GM21737 (cell line): Measurements from ENCODE around the gene GNAO1.

Experiments
- ATAC-seq: cut with Tn5 transposase; IDR thresholded peaks from one replicate; pipeline ENCODE4 v1.9.1; 2021; ENCODE audit warnings: mild to moderate bottlenecking, moderate library complexity; ENCODE audit not compliant: unreplicated experiment

The GNAO1 gene

GRCh38 chr16:56282451-56282850 lies 91.2 kb downstream of the GNAO1 start:
- no peak for ATAC-seq

- ATAC-seq = no peak
Observed at GRCh38 chr16:56284521-56284920, 93.2 kb downstream of the GNAO1 start.

- ATAC-seq = no peak
Observed at GRCh38 chr16:56286809-56287208, 95.5 kb downstream of the GNAO1 start.

GRCh38 chr16:56288019-56288418 lies 96.7 kb downstream of the GNAO1 start:
- no peak for ATAC-seq

- no peak for ATAC-seq
Observed at GRCh38 chr16:56289416-56289815, 98.1 kb downstream of the GNAO1 start.

- no peak for ATAC-seq
Observed at GRCh38 chr16:56289862-56290261, 98.6 kb downstream of the GNAO1 start.

- no peak for ATAC-seq
Observed at GRCh38 chr16:56294014-56294413, 102.7 kb downstream of the GNAO1 start.

- no peak for ATAC-seq
Observed at GRCh38 chr16:56294579-56294978, 103.3 kb downstream of the GNAO1 start.

GRCh38 chr16:56295059-56295665 lies 103.9 kb downstream of the GNAO1 start:
- no peak for ATAC-seq

- no peak for ATAC-seq
Observed at GRCh38 chr16:56295739-56296527, 104.6 kb downstream of the GNAO1 start.

- ATAC-seq = no peak
Observed at GRCh38 chr16:56297684-56298083, 106.4 kb downstream of the GNAO1 start.

GRCh38 chr16:56298116-56298515 lies 106.8 kb downstream of the GNAO1 start:
- no peak for ATAC-seq

GRCh38 chr16:56298948-56299596 lies 107.8 kb downstream of the GNAO1 start:
- no peak for ATAC-seq

- no peak for ATAC-seq
Observed at GRCh38 chr16:56300242-56300623, 108.9 kb downstream of the GNAO1 start.

- ATAC-seq = no peak
Observed at GRCh38 chr16:56300891-56301850, 109.9 kb downstream of the GNAO1 start.

GRCh38 chr16:56302506-56302905 lies 111.2 kb downstream of the GNAO1 start:
- no peak for ATAC-seq

- no peak for ATAC-seq
Observed at GRCh38 chr16:56303066-56303715, 111.9 kb downstream of the GNAO1 start.

GRCh38 chr16:56303880-56304279 lies 112.6 kb downstream of the GNAO1 start:
- no peak for ATAC-seq

- no peak for ATAC-seq
Observed at GRCh38 chr16:56305956-56306565, 114.8 kb downstream of the GNAO1 start.
